Lower leg skin (tissue), 4 donors: ENCODE measurements around the gene BTN2A1. TPM values are rescaled to one million over a fixed set of nuclear protein-coding genes. Genes with fewer than 3 reads are reported as not detected.

Experiments used
- DNase-seq, 2 donors: peaks; one replicate each; pipeline ENCODE4 v3.0.0-alpha.2; 2019; ENCODE audit warnings: low spot score in 2 of 2
- H3K4me3 ChIP-seq: fragments of 200-600 bp; sonication (generic); 2 replicates; pipeline ENCODE4 v1.5.1; 2017; ENCODE audit warnings: mild to moderate bottlenecking, low read depth; ENCODE audit not compliant: poor library complexity, severe bottlenecking
- POLR2A ChIP-seq, 2 donors: fragments of 450-650 bp; IDR thresholded peaks; one replicate each; pipeline ENCODE4 v1.6.1; 2016 to 2017; ENCODE audit warnings: antibody characterized with exemption in 2 of 2, mild to moderate bottlenecking in 1 of 2, moderate library complexity in 1 of 2
- WGBS, 2 donors: methylation state at CpG; one replicate each; pipeline ENCODE4 v1.1.5; 2018; 5-methylcytosine and 5-hydroxymethylcytosine counted together
- intact Hi-C: fragments of 100-400 bp; cut with DNase I; formaldehyde crosslinking; loops from one replicate; pipeline ENCODE4 v1.15.0; 2023; ENCODE audit warnings: low total_unique reads
- total RNA-seq, 4 donors: library from RNA; depleted of rRNA; stranded (reverse); fragments of >200 nt; gene quantifications; one replicate each; pipeline ENCODE4 v1.1.0, GENCODE V29; 2016
- TF ChIP-seq, protein P1 (sequence below), 3 donors: fragments of 450-650 bp; IDR thresholded peaks; one replicate each; pipeline ENCODE4 v1.5.1; 2016; ENCODE audit warnings: antibody characterized with exemption in 3 of 3, mild to moderate bottlenecking in 3 of 3, moderate library complexity in 2 of 3

Gene BTN2A1
- total RNA-seq, 4 donors from 2014 or later = 9.9 to 16.4 (median 12.0) TPM

DNA sequence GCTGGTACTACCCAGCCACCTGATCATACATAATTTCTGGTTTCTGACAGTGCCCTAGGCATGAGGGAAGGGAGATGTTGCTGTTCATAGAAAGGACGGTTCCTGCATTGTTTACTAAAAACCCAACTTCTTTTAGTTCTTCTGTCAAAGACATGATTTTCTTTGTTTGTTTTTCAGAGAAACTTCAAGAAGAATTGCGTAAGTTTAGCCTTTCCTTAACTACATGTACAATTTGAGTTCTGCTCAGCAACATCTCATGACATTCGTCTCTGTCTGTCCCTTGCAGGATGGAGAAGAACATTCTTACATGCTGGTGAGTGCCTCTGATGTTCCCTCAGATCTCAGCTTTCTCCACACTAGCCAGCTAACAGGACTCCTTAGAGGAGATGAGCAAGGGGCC lies 8.0 kb downstream of the BTN2A1 start:
- 88 to 91% methylated on average over 3 of the region's 3 CpGs for WGBS, 2 donors
- TF ChIP-seq POLR2A (IDR thresholded peaks at IDR 0.05) = no peak
- TF ChIP-seq, protein P1, sequence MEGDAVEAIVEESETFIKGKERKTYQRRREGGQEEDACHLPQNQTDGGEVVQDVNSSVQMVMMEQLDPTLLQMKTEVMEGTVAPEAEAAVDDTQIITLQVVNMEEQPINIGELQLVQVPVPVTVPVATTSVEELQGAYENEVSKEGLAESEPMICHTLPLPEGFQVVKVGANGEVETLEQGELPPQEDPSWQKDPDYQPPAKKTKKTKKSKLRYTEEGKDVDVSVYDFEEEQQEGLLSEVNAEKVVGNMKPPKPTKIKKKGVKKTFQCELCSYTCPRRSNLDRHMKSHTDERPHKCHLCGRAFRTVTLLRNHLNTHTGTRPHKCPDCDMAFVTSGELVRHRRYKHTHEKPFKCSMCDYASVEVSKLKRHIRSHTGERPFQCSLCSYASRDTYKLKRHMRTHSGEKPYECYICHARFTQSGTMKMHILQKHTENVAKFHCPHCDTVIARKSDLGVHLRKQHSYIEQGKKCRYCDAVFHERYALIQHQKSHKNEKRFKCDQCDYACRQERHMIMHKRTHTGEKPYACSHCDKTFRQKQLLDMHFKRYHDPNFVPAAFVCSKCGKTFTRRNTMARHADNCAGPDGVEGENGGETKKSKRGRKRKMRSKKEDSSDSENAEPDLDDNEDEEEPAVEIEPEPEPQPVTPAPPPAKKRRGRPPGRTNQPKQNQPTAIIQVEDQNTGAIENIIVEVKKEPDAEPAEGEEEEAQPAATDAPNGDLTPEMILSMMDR (IDR thresholded peaks at IDR 0.05) = no peak
- intact Hi-C loops = no loop called here
- DNase-seq = no peak
- no peak overlapping the region for H3K4me3 ChIP-seq

DNA sequence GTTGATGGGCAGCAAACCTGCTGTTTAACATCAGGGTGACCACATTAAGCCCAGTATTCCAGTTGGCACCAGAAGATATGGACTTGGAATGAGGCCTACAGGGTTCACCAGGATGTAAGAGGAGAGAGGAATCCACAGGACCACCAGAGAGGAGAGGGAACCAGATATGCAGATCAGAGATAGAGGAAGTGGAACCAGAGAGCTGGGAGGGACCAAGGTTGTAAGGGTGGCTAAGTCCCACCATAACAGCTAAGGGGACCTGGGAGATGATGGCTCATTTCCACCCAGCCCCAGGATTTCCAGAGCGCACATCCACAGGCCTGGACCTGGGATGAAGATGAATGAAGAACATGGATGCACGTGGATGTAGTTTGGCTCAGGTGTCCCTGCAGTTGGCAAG lies 11.1 kb downstream of the BTN2A1 start:
- 87 to 88% methylated on average over 2 of the region's 2 CpGs for WGBS, 2 donors
- TF ChIP-seq, protein P1 (IDR thresholded peaks at IDR 0.05) = no peak
- no peak for TF ChIP-seq POLR2A (IDR thresholded peaks at IDR 0.05)

DNA sequence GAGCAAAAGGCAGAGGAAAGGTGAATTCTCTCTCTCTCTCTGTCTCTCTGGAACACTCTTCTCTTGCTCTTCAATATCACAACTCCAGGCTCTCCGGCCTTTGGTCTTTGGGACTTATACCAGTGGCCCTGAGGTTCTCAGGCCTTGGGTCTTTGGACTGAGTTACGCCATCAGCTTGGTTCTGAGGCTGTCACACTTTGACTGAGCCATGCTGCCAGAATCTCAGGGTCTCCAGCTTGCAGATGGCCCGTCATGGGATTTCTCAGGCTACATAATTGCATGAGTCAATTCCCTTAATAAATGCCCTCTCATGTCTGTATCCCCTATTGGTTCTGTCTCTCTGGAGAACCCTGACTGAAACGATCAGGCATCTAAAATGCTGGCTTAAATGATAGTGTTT lies 12.9 kb downstream of the BTN2A1 start:
- 65 to 74% methylated on average over 4 of the region's 4 CpGs for WGBS, 2 donors
- no peak overlapping the region for H3K4me3 ChIP-seq
- TF ChIP-seq, protein P1 (IDR thresholded peaks at IDR 0.05) = no peak
- TF ChIP-seq POLR2A (IDR thresholded peaks at IDR 0.05) = no peak
- no peak for DNase-seq
- intact Hi-C loops = no loop called here

More for the DNA sequence above, 11.1 kb downstream of the BTN2A1 start:
- no peak overlapping the region for H3K4me3 ChIP-seq
- intact Hi-C loops = no loop called here
- DNase-seq = no peak

DNA sequence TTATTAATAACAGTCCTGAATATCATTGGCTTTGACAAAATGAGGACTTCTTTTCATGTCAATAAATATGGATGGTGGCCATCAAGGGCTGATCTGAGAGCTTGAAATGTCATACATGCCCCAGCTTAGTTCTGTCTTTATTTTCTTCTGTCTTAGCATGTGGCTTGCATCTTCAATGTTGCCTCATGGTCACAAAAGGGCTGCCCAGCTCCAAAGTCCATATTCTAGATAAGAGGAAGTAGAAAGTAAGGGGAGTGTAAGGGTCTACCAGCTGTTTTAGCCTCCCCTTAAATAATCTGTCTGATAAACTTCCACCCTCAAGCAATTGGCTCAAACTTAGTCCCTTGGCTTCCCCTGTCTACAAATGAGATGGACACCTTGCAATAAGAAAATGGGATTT lies 14.2 kb downstream of the BTN2A1 start:
- TF ChIP-seq, protein P1 (IDR thresholded peaks at IDR 0.05) = no peak
- TF ChIP-seq POLR2A (IDR thresholded peaks at IDR 0.05) = no peak
- H3K4me3 ChIP-seq = no peak overlapping the region
- DNase-seq = no peak
- intact Hi-C loops = no loop called here

DNA sequence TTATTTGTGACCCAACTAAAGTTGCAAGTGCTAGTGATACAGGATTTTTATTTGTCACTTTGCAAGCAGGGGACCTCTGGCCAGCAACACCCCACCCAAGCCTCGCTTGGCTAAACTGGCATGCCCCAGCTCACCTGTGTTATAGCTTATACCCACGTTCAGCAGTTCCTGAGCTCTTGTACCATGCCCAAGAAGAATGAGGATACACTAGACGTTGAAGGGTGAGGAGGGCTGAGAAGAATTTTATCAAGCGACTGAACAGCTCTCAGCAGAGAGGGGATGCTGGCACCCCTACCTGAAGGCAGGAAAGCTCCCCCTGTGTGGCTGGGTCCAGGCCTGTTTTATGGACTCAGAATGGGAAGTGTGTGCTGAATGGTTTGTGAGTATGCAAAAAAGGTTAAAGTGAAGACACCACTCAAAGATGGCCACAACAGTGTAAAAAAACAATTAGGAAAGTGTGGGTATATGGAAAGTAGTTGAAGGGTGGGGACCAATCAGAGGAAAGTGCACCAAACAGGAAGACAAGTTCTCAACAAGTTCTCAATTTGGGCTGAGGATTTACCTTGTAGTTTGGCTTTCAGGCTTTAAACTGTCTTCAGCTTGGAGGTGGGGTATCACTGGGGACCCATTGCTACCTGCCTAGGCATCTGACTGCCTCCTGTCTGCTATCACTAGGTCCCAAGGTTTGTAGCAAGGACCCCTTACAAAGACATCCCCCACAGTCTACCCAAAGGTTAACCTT lies 15.0 kb downstream of the BTN2A1 start:
- WGBS, 2 donors = 91 to 95% methylated on average over 4 of the region's 4 CpGs

More for the DNA sequence above, 15.0 kb downstream of the BTN2A1 start:
- TF ChIP-seq, protein P1 (IDR thresholded peaks at IDR 0.05) = no peak
- no peak for TF ChIP-seq POLR2A (IDR thresholded peaks at IDR 0.05)
- DNase-seq = no peak
- H3K4me3 ChIP-seq = no peak overlapping the region
- intact Hi-C loops = no loop called here
